COLO668 (cell line): ENCODE results near the gene AHNAK2.
"Not testable (repeated sequence)": the region's sequence is repeated elsewhere in the genome, so short reads cannot be mapped to it uniquely, and the experiment has no call there.

Experiments
- DNase-seq: peaks from one replicate; lab custom pipeline; 2025; ENCODE audit not compliant: unreplicated experiment; lab: John Stamatoyannopoulos, UW

The AHNAK2 gene

DNA sequence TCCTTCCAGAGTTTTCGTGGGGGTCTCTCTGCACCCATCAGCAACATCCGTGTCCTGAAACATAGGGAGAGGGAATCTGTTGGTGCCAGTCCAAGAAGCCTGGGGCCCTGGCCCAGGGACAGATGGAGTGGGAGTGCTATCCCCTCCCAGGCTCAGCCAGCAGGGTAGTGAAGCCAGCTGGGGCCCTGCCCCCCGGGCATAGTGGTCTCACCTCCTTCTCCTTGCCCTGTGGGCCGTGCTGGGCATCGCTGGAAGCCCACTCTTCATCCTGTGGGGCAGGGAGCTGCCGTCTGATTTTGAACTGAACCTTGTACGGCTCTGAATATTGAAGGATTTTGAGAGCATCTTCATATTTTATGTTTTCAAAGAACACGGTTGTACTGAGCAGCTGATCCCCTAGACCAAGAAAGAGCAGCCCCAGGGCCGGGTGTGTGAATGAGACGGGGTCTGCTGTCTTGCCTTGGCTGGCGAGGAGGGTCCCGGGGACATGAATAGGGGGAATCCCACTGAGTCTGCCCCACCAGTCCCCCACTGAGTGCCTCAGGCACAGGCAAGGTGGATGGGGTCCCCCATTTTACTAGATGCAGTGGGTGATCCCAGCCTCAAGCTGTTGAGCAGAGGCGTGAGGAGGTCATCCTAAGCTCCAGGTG, 23.3 kb downstream of the AHNAK2 start:
- no peak for DNase-seq

DNA sequence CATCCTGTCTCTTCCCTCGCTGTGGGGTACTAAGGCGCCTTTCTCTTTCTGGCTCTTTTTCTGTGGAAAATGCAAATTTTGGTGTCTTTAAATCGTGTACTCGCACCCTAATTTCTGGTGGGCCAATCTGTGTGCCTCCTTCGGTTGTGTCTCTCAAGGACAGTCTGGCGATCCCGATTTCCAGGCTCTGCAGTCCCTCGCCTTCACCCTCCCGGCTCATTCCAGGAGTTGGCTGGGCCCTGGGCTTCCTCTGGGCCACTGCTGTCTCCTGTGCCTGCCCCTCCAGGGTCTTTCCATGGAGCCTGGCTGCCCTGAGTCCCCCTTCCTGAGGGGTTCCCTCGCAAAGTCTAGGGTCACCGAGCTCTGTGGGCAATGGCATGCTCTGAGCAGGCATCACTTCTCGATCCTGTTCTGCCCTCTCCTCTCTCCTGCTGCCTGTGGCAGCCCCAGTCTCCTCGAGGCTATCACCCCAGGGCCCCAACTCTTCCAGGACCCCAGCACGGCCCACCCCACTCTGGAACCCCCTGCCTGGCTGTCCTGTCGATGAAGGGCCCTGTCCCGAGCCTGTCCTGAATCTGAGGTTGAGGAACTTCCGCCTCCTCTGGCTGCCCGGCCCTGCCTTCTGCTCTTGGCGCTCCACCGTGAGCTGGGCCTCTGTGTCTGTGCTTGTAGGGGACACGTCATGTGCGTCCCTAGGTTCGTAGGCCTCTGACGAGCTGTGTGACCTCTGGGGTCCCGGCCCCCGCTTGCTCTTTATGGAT, 24.1 kb downstream of the AHNAK2 start:
- DNase-seq = no peak

DNA sequence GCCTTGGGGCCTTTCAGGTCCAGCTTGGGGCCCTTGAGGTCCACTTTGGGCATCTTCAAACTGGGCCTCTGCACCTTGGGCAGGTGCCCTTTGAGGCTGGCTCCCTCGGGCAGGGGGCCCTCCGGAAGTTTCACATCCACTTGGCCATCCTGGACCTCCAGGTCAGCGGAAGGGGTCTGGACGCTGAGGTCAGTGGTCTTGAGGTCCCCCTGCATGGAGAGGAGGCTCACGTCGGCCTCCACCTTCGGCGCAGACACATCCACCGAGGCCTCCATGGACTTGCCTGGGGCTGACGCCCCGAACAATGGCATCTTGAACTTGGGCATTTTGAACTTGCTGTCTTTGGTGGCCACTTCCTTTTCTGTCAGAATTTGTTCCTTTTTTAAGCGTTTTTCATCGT, 25.1 kb downstream of the AHNAK2 start:
- no peak for DNase-seq

DNA sequence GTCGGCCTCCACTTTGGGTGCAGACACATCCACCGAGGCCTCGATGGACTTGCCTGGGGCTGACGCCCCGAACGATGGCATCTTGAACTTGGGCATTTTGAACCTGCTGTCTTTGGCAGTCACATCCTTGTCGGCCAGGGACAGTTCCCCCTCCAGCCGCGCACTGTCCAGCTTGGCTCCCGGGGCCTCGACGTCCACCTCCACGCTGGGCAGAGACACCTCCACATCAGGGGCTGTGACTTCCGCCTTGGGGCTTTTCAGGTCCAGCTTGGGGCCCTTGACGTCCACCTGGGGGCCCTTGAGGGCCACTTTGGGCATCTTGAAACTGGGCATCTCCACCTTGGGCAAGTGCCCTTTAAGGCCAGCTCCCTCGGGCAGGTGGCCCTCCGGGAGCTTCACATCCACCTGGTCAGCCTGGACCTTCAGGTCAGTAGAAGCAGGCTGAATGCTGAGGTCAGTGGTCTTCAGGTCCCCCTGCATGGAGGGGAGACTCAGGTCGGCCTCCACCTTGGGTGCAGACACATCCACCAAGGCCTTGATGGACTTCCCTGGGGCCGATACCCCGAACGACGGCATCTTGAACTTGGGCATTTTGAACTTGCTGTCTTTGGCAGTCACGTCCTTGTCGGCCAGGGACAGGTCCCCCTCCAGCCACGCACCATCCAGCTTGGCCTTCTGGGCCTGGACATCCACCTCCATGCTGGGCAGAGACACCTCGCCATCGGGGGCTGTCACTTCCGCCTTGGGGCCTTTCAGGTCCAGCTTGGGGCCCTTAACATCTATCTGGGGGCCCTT, 26.1 kb downstream of the AHNAK2 start:
- not testable (repeated sequence) for DNase-seq

DNA sequence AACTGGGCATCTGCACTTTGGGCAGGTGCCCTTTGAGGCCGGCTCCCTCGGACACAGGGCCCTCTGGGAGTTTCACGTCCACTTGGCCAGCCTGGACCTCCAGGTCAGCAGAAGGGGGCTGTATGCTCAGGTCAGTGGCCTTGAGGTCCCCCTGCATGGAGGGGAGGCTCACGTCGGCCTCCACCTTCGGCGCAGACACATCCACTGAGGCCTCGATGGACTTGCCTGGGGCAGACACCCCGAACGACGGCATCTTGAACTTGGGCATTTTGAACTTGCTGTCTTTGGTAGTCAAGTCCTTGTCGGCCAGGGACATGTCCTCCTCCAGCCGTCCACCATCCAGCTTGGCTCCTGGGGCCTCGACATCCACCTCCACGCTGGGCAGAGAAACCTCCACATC, 27.5 kb downstream of the AHNAK2 start:
- DNase-seq = not testable (repeated sequence)

DNA sequence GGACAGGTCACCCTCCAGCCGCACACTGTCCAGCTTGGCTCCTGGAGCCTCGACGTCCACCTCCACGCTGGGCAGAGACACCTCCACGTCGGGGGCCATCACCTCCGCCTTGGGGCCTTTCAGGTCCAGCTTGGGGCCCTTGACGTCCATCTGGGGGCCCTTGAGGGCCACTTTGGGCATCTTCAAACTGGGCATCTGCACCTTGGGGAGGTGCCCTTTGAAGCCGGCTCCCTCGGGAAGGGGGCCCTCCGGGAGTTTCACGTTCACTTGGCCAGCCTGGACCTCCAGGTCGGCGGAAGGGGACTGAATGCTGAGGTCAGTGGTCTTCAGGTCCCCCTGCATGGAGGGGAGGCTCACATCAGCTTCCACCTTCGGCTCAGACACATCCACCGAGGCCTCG, 28.2 kb downstream of the AHNAK2 start:
- no peak for DNase-seq

DNA sequence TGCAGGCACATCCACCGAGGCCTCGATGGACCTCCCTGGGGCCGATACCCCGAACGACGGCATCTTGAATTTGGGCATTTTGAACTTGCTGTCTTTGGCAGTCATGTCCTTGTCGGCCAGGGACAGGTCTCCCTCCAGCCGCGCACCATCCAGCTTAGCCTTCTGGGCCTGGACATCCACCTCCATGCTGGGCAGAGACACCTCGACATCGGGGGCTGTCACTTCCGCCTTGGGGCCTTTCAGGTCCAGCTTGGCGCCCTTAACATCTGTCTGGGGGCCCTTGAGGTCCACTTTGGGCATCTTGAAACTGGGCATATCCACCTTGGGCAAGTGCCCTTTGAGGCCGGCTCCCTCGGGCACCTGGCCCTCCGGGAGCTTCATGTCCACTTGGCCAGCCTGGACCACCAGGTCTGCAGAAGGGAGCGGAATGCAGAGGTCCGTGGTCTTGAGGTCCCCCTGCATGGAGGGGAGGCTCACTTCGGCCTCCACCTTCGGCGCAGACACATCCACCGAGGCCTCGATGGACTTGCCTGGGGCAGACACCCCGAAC, 28.7 kb downstream of the AHNAK2 start:
- not testable (repeated sequence) for DNase-seq

DNA sequence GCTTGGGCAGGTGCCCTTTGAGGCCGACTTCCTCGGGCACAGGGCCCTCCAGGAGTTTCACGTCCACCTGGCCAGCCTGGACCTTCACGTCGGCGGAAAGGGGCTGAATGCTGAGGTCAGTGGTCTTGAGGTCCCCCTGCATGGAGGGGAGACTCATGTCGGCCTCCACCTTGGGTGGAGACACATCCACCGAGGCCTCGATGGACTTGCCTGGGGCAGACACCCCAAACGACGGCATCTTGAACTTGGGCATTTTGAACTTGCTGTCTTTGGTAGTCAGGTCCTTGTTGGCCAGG, 29.5 kb downstream of the AHNAK2 start:
- DNase-seq = no peak

DNA sequence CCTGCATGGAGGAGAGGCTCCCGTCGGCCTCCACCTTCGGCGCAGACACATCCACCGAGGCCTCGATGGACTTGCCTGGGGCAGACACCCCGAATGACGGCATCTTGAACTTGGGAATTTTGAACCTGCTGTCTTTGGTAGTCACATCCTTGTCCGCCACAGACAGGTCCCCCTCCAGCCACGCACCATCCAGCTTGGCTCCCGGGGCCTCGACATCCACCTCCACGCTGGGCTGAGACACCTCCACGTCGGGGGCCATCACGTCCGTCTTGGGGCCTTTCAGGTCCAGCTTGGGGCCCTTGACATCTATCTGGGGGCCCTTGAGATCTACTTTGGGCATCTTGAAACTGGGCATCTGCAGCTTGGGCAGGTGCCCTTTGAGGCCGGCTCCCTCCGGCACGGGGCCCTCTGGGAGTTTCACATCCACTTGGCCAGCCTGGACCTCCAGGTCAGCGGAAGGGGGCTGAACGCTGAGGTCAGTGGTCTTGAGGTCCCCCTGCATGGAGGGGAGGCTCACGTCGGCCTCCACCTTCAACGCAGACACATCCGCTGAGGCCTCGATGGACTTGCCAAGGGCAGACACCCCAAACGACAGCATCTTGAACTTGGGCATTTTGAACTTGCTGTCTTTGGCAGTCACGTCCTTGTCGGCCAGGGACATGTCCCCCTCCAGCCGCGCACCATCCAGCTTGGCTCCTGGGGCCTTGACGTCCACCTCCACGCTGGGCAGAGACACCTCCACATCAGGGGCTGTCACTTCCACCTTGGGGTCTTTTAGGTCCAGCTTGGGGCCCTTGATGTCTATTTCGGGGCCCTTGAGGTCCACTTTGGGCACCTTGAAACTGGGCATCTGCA, 30.1 kb downstream of the AHNAK2 start:
- DNase-seq = not testable (repeated sequence)

DNA sequence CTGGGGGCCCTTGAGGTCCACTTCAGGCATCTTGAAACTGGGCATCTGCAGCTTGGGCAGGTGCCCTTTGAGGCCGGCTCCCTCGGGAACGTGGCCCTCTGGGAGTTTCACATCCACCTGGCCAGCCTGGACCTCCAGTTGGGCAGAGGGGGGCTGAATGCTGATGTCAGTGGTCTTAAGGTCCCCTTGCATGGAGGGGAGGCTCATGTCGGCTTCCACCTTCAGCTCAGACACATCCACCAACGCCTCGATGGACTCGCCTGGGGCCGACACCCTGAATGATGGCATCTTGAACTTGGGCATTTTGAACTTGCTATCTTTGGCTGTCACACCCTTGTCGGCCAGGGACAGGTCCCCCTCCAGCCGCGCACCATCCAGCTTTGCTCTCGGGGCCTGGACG, 31.0 kb downstream of the AHNAK2 start:
- DNase-seq = not testable (repeated sequence)

DNA sequence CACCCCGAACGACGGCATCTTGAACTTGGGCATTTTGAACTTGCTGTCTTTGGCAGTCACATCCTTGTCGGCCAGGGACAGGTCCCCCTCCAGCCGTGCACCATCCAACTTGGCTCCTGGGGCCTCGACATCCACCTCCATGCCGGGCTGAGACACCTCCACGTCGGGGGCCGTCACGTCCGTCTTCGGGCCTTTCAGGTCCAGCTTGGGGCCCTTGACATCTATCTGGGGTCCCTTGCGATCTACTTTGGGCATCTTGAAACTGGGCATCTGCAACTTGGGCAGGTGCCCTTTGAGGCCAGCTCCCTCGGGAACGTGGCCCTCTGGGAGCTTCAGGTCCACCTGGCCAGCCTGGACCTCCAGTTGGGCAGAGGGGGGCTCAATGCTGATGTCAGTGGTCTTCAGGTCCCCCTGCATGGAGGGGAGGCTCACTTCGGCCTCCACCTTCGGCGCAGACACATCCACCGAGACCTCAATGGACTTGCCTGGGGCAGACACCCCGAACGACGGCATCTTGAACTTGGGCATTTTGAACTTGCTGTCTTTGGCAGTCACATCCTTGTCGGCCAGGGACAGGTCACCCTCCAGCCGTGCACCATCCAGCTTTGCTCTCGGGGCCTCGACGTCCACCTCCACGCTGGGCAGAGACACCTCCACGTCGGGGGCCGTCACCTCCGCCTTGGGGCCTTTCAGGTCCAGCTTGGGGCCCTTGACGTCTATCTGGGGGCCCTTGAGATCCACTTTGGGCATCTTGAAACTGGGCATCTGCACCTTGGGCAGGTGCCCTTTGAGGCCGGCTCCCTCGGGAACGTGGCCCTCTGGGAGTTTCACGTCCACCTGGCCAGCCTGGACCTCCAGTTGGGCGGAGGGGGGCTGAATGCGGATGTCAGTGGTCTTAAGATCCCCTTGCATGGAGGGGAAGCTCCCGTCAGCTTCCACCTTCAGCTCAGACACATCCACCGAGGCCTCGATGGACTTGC, 31.9 kb downstream of the AHNAK2 start:
- not testable (repeated sequence) for DNase-seq

DNA sequence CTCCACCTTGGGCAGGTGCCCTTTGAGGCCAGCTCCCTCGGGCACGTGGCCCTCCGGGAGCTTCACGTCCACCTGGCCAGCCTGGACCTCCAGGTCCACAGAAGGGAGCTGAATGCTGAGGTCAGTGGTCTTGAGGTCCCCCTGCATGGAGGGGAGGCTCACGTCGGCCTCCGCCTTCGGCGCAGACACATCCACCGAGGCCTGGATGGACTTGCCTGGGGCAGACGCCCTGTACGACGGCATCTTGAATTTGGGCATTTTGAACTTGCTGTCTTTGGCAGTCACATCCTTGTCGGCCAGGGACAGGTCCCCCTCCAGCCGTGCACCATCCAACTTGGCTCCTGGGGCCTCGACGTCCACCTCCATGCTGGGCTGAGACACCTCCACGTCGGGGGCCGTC, 32.9 kb downstream of the AHNAK2 start:
- not testable (repeated sequence) for DNase-seq

DNA sequence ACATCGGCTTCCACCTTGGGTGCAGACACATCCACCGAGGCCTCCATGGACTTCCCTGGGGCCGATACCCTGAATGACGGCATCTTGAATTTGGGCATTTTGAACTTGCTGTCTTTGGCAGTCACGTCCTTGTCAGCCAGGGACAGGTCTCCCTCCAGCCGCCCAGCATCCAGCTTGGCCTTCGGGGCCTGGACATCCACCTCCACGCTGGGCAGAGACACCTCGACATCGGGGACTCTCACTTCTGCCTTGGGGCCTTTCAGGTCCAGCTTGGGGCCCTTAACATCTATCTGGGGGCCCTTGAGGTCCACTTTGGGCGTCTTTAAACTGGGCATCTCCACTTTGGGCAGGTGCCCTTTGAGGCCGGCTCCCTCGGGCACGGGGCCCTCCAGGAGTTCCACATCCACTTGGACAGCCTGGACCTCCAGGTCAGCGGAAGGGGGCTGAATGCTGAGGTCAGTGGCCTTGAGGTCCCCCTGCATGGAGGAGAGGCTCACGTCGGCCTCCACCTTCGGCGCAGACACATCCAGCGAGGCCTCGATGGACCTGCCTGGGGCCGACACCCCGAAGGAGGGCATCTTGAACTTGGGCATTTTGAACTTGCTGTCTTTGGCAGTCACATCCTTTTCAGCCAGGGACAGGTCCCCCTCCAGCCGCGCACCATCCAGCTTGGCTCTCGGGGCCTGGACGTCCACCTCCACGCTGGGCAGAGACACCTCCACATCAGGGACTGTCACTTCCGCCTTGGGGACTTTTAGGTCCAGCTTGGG, 33.6 kb downstream of the AHNAK2 start:
- DNase-seq = not testable (repeated sequence)

DNA sequence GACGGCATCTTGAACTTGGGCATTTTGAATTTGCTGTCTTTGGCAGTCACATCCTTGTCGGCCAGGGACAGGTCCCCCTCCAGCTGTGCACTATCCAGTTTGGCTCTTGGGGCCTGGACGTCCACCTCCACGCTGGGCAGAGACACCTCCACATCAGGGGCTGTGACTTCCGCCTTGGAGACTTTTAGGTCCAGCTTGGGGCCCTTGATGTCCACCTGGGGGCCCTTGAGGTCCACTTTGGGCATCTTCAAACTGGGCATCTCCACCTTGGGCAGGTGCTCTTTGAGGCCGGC, 34.2 kb downstream of the AHNAK2 start:
- DNase-seq = not testable (repeated sequence)

DNA sequence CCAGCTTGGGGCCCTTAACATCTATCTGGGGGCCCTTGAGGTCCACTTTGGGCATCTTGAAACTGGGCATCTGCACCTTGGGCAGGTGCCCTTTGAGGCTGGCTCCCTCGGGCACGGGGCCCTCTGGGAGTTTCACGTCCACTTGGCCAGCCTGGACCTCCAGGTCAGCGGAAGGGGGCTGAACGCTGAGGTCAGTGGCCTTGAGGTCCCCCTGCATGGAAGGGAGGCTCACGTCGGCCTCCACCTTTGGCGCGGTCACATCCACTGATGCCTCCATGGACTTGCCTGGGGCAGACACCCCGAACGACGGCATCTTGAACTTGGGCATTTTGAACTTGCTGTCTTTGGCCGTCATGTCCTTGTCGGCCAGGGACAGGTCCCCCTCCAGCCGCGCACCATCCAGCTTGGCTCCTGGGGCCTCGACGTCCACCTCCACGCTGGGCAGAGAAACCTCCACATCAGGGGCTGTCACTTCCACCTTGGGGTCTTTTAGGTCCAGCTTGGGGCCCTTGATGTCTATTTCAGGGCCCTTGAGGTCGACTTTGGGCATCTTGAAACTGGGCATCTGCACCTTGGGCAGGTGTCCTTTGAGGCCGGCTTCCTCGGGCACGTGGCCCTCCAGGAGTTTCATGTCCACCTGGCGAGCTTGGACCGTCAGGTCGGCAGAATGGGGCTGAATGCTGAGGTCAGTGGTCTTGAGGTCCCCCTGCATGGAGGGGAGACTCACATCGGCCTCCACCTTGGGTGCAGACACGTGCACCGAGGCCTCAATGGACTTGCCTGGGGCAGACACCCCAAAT, 34.8 kb downstream of the AHNAK2 start:
- DNase-seq = not testable (repeated sequence)

DNA sequence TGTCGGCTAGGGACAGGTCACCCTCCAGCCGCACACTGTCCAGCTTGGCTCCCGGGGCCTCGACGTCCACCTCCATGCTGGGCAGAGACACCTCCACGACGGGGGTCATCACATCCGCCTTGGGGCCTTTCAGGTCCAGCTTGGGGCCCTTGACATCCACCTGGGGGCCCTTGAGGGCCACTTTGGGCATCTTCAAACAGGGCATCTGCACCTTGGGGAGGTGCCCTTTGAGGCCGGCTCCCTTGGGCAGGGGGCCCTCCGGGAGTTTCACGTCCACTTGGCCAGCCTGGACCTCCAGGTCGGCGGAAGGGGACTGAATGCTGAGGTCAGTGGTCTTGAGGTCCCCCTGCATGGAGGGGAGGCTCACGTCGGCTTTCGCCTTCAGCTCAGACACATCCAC, 35.6 kb downstream of the AHNAK2 start:
- DNase-seq = no peak

DNA sequence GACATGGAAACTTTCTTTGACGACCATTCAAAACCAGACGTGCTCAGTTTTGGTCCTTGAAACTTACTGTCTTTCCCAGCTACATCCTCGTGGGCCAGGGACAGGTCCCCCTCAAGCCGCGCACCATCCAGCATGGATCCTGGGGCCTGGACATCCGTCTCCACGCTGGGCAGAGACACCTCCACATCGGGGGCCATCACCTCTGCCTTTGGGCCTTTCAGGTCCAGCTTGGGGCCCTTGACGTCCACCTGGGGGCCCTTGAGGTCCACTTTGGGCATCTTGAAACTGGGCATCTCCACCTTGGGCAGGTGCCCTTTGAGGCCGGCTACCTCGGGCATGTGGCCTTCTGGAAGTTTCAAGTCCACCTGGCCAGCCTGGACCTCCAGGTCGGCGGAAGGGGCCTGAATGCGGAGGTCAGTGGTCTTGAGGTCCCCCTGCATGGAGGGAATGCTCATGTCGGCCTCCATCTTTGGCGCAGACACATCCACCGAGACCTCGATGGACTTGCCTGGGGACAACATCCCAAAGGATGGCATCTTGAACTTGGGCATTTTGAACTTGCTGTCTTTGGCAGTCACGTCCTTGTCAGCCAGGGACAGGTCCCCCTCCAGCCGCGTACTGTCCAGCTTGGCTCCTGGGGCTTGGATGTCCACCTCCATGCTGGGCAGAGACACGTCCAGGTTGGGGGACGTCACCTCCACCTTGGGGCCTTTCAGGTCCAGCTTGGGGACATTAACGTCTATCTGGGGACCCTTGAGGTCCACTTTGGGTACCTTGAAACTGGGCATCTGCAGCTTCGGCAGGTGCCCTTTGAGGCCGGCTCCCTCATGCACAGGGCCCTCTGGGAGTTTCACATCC, 36.4 kb downstream of the AHNAK2 start:
- no peak for DNase-seq
